ENCODE results near the gene PRPF40A.

Gene PRPF40A

DNA sequence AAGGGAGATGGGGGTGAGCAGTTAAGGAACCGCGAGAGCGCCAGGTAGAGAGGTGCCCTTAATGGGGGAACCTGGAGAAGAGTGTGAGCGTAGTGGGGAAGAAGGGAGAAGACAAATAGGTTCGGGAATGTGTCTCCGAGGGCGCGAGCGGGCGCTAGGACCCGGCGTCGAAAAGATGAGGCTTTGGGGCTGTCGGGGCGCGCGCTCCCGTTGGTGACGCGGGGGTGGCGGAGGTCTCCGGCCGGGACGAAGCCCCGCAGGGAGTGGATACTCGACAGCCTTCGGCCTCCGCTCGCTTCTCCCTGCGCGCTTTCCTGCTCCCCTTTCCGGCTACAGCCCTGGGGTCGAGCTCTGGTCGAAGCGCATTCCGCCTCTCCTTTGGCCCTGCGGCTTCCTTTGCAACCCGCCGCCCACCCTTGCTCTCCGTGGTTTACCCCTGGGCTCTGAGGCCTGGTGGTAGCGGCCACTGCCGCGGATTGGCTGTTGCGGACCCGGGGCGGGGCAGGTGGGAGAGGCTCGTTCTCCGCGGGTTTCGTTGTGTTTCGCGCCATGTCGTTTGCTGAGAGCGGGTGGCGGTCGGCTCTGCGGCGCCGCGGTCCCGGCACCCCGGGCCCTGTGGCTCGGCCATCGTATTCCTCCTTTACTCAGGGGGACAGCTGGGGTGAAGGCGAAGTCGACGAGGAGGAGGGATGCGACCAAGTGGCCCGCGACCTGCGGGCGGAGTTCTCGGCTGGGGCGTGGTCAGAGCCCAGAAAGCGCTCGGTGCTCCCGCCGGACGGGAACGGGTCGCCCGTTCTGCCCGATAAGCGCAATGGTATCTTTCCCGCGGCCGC lies 1.0 kb upstream of the PRPF40A start, which contains the start of gene ARL6IP6:
Gene ARL6IP6, plus strand, starts transcription at position 545 of the 833 bp plus-strand sequence. Its CDS starts 5 bp downstream, at position 550.
- DNase-seq (ENCODE audit: low read depth in 4 of 4, low spot score in 1 of 4): peak; percentile 79 to 90 (median 86)

DNA sequence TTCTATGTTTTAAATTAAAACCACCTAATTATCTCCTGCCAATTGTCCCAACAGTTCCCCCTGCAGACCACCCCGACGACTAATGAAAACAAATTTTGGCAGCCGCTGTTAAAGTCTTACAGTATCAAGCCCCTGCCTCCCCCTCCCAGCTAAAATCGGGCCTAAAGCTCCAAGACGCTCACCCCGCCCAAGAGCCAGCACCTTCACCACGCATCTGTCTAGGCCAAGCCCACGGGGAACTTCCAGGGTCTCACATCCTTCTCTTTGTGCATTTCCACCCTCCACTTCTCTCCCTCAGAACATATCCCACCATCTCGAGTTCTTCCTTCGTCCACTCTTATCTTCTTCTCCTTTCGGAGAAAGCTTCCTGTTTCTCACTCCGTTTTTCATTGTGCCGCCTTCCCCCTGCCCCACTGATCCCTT lies 445 bp downstream of the PRPF40A start:
- DNase-seq (ENCODE audit: low read depth in 4 of 4, low spot score in 1 of 4): peak in 2 of 4 experiments; percentile 15 to 26

DNA sequence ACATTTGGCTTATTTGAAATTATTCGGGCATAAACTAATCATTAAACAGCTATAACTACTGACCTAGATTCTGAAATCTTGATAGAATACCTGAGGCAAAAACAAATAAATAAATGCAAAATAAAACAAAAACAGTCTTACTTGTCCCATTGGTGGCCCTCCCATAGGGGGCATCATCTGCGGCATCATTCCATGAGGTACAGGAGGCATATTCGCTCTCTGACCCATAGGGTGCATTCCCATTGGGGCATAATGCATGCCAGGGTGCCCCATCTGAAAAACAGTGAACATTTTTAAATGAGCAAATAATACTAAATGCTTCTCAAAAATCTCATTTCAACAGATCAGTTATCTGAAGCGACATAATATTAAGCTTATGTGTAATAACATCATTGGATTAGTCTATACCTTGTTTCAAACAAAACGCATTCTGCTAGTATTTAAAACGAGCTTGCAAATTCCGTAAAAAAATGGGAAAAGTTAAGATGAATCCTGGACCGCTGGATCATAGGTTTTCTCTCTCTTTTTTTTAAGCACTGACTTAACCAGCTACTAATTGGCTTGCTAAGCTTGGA lies 1.3 kb downstream of the PRPF40A start:
- no peak for DNase-seq (ENCODE audit: low read depth in 4 of 4, low spot score in 1 of 4)

DNA sequence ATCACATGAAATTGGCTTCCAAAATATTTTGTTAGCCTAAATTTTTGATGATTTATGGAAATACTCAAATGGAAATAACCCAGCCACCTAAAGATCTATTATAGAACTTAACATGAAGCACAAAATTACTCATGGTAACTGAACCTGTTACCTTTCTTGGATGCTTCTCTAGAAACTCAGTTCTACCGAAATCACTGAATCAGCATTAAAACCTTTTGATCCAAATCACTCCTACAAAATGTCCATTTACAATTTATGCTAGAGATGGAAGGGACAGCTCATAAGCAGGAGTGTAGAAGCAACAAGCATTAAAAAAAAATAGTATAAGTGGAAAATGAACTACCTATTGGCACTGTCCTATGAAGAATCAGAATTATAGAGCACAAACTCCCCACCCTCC lies 2.1 kb downstream of the PRPF40A start:
- DNase-seq (ENCODE audit: low read depth in 4 of 4, low spot score in 1 of 4): no peak

DNA sequence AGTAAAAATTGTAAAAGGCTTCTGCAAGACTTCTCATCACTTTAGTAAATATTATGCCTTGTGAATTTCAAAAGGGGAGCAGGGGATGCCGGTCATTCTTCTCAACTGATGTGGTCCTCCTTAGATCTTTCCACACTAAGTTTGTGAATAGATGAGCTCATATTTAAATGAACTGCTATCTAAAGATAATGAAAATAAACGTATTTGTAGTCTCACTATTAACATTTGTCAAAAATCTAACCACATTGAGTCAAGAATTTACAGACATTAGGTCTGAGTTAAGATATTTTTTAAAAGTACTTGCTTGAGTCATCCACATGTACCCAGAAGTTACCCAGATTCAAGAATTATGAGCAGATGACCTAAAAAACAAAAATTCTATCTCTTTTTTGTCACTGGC lies 6.5 kb downstream of the PRPF40A start:
- no peak for DNase-seq (ENCODE audit: low read depth in 4 of 4, low spot score in 1 of 4)

DNA sequence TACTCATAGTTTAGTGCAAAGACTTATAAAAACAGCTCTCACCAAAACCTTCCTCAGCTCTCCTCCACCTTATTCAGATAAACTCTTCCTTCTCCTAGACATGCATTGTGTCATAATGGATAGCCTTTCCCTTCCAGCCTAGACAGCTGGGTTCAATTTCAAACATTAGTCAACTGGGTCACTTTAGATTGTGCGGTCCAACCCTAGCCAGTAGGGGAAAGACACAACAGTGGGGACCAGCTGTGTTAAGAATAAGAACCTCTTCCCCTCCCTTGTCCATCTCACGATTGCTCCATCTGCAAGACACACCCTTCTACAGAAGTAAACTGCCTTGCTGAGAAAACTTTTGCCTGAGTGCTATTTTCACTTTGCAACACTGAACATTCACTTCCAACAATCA lies 8.5 kb downstream of the PRPF40A start:
- no peak for DNase-seq (ENCODE audit: low read depth in 4 of 4, low spot score in 1 of 4)

DNA sequence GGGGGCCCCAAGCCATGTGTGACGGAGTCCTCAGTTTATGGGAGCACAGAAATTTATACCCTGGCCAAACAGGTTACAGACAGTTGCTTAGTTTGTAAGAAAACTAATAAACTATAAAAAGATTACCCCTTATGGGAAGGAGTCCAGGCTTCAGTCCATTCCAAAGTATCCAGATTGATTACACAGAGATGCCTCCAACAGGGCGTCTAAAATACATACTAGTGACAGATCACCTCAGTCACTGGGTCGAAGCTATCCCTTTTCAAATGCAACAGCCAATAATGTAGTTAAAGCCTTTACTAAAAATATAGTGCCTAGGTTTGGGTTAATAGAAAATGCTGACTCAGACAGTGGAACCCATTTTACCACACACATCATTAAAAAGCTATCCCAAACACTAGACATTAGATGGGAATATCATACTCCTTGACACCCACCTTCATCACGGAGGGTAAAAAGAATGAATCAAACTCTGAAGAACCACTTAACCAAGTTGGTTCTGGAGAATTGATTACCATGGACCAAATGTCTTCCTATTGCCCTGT lies 10.7 kb downstream of the PRPF40A start:
- DNase-seq (ENCODE audit: low read depth in 4 of 4, low spot score in 1 of 4): no peak

DNA sequence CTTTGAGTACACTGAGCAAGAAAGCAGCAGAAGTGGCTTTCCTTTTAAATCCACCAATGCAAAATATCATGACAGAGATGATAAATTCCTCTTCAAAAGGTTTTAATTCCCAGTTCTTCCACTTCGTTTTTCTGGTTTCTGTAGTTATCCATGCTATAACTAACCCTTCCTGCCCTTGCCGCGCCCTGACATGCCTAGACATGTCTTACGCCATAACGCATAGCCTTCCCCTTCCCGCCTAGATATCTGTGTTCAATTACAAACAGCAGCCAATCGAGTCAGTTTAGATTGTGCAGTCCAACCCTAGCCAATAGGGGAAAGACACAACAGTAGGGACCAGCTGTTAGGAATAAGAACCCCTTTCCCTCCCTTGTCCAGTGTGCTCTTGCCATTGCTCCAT lies 16.1 kb downstream of the PRPF40A start:
- no peak for DNase-seq (ENCODE audit: low read depth in 4 of 4, low spot score in 1 of 4)

DNA sequence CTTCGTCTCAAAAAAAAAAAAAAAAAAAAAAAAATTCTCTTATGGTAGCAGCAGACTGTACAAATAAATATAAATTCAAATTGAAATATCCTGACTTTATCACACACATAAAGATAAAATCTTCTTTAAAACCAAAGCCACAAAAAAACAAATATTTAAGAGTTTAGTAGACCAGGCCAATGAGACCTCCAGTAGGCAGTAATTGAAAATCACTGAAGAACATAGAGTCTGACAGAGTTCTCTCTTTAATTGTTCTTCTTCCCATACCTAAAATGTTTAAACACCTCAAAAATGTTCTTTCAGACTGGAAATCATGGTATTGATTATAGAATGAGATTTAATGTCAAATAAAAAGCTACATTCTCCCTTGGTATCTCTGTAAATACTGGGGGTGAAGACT lies 20.8 kb downstream of the PRPF40A start:
- no peak for DNase-seq (ENCODE audit: low read depth in 4 of 4, low spot score in 1 of 4)

DNA sequence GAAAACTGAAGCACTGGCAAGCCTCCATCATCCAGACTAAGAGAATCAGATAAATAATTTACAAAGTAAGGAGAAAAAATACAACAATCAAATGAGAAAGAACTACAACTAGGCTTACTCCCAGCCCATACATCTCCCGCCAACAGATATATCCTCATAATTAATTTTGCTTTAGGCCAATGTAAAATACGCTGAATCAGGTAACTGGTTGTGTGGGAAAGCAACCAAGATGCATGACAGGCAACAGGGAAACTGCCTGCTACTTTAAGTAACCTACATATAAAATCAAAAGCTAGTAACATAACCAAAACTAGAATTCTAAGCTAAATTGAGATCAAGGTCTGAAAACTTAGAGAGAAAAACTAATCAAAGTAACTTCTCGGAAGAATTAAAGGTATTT lies 21.5 kb downstream of the PRPF40A start:
- no peak for DNase-seq (ENCODE audit: low read depth in 4 of 4, low spot score in 1 of 4)

DNA sequence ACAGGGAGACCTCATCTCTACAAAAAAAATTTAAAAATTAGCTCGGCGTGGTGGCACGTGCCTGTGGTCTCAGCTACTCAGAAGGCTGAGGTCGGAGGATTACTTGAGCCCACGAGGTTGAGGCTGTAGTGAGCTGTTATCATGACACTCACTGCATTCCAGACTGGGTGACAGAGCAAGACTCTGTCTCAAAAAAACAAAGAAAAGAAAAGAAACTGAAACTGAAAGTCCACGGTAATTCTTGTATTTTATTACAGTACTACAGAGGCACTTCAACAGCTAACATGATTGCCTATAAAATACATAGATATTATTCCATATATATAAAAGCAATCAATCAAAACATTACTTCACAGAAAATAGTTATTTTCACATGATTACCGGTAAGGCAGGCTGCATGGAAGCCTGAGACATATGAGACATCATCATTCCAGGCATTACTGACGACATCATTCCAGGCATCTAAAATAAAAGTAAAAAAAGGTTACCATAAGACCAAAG lies 23.1 kb downstream of the PRPF40A start:
- DNase-seq (ENCODE audit: low read depth in 4 of 4, low spot score in 1 of 4): peak in 1 of 4 experiments; percentile 7

DNA sequence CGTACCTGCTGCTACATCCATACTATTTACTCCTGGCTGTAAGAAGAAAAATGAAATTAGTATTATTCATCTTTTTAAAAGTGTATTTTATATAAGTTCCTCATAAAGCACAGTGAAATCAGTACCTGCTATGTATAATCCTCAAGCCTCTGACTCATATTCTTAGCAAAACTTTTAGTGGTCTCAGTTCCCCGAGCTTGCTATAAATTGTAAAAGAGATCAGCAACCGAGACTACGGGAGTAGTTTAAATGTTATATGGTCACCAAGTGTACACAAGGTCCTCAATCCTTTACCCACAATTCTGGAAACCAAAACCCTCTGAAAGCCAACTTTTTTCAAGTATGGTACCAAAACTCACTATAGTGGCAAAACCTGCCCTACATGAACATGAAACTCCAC lies 24.2 kb downstream of the PRPF40A start:
- DNase-seq (ENCODE audit: low read depth in 4 of 4, low spot score in 1 of 4): no peak

DNA sequence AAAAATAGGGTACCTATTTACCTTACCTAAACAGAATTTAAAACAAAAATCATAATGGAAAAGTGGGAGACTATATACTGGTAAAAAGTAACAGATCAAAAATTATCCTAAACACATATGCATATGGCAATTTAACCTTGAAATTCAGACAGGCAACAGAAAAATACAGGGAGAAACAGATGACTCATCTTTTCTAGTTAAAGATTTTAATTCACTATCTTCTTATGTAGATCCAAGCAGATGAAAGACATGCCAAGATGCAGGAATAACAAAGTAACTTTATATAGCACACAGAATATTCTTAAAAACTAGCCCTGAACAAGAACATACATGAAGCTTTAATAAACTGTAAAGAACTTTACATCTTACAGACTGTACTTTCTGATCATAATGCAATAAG lies 30.9 kb downstream of the PRPF40A start:
- DNase-seq (ENCODE audit: low read depth in 4 of 4, low spot score in 1 of 4): no peak

DNA sequence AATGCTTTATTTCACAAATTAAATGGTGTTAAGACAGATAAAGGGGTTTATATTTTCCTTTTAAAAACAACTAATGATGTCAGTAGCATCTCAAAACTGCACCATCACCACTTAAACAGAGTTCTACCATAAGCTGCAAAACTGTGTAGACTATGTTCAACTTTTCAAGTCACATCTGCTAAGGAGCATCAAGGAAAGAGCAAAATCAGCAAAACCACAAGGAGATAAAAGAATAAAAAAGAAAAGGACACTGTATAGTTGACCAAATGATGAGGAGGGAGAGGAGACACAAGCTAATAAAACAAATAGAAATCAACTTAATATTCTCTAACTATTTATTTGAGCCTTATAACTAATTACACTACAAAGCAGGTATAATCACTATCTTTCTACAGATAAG lies 33.9 kb downstream of the PRPF40A start:
- DNase-seq (ENCODE audit: low read depth in 4 of 4, low spot score in 1 of 4): no peak

DNA sequence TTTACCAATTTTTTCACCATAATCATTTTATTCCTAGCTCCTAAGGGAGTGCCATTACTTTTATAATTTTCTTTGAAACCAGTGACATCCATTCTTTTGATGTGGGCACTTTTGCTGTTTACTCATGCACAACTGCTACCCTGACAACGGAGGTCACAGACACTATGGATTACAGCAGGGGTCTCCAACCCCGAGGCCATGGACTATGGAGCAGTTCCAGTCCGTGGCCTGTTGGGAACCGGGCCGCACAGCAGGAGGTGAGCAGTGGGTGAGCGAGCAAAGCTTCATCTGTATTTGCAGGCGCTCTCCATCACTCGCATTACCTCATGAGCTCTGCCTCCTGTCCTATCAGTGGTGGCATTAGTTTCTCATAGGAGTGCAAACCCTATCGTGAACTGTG lies 34.6 kb downstream of the PRPF40A start:
- no peak for DNase-seq (ENCODE audit: low read depth in 4 of 4, low spot score in 1 of 4)

DNA sequence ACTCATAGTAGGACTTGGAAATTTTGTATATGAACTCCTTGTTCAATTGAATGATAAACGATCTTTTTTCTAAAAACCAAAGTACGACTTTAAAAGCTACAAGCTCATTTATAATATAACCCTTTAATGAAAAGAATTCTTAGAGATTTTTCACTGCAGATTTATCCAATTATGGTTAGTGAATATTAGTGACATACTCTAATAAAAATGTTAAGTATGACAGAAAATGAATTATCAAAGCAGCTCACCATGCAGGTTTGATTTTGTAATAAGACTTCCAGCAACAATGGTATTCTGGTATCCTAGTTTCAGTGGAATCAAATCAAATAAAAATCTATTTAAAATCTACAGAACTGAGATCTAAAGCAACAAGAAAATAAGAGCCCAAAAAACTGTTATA lies 38.5 kb downstream of the PRPF40A start:
- DNase-seq (ENCODE audit: low read depth in 4 of 4, low spot score in 1 of 4): no peak

DNA sequence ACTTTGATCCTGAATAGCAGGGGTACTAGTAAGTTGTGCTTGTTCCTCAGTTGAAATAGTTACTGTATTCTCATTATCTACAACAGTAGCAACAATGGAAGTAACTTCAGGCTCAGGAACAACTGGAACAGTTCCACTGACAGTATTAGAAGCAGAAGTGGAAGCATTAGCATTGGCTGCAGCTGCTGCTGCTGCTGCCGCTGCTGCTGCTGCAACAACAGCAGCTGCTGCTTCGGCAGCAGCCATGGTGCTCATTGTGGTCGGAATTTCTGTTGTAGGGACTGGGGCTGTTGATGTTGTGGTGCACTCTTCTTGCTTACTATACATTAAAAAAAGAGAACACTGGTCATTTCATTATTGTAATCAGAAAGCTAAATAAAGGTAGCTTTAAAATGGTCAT lies 40.8 kb downstream of the PRPF40A start:
- DNase-seq (ENCODE audit: low read depth in 4 of 4, low spot score in 1 of 4): no peak

DNA sequence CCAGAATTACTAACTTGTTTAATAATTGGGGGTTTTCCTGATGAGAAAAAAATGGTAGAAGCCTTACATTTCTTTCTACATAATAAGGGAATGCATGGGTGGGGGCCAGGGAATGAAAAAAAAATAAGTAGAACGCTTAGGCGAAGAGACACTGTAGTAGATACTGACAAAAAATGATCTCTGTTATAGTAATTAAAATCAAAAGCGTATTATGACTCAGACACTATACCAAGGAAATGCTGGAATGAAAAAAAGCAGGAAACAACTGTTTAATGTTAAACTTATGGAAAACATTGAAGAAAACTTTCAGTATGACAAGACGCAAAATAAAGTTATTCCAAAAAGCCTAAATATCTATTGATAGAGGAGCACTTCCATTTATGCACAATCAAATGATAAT lies 42.9 kb downstream of the PRPF40A start:
- DNase-seq (ENCODE audit: low read depth in 4 of 4, low spot score in 1 of 4): no peak

DNA sequence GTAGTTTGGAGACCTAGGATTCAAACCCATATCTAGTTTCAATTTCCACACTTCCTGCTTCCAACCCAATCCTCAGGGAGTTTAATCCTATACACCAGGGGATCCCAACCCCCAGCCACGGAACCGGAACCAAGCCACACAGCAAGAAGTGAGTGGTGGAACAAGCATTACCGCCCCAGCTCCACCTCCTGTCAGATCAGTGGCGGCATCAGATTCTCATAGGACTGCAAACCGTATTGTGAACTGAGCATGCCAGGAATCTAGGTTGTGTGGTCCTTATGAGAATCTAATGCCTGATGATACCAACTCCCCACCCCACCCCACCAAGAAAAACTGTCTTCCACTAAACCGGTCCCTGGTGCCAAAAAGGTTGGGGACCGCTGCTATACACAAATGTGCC lies 52.5 kb downstream of the PRPF40A start:
- no peak for DNase-seq (ENCODE audit: low read depth in 4 of 4, low spot score in 1 of 4)

DNA sequence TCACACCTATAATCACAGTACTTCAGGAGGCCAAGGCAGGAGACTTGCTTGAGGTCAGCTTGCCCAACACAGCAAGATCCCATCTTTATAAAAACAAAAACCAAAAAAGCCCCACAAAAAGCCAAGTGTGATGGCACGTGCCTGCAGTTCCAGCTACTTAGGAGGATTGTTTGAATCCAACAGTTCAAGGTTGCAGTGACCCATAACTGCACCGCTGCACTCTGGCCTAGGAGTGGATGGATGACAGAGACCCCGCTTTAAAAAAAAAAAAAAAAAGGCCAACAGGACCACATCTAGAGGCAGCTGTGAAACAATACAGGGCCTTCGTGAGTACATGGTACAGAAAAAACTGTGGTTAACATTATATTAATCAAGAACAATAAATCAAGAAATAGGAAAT lies 56.2 kb downstream of the PRPF40A start:
- no peak for DNase-seq (ENCODE audit: low read depth in 4 of 4, low spot score in 1 of 4)

DNA sequence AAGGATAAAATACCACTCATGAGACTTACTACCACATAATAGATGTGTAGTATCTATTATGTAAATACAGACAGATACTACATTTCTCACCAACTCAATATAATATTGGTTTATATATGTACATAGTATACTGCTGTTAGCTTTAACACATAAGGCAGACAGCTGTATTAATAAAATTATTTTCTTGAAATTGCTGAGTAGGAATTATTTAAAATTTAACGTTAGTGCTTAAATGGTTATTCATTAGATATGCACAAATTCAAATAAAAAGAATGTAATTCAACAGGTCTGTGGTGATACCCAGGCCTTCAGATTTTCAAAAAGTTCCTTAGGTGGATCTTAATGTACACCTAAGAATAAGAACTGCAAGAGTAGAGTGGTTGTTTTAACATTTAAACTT lies 59.0 kb downstream of the PRPF40A start:
- DNase-seq (ENCODE audit: low read depth in 4 of 4, low spot score in 1 of 4): no peak

DNA sequence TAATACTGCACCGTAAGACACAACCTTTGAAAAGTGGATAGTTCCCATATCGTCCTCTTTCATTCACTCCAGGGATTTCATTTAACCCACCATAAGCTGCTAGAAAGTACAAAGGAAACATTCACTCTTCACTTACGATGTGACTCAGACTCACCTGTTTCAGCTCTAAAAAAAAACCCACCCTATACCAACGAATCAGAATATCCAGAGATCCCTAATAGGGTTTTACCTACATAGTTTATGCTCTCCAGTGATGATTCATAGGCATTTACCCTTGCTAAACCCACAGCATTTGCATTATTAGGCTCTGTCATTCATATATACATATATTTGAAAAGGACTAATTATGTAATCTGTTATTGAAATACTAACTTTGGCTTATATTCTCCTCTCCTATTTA lies 60.2 kb downstream of the PRPF40A start:
- DNase-seq (ENCODE audit: low read depth in 4 of 4, low spot score in 1 of 4): no peak

All from stimulated activated CD4-positive, alpha-beta T cell treated with anti-CD3 and anti-CD28 coated beads, Interleukin-1b, Interleukin-23, amount 100 ng/mL, for 24 hours (primary cell).